ENCODE results near the gene SLC35B1.
A peak's percentile ranks its signal among the peaks of the same experiment; 100 is the strongest.
"Not testable (repeated sequence)": the region's sequence is repeated elsewhere in the genome, so short reads cannot be mapped to it uniquely, and the experiment has no call there.

Gene SLC35B1

DNA sequence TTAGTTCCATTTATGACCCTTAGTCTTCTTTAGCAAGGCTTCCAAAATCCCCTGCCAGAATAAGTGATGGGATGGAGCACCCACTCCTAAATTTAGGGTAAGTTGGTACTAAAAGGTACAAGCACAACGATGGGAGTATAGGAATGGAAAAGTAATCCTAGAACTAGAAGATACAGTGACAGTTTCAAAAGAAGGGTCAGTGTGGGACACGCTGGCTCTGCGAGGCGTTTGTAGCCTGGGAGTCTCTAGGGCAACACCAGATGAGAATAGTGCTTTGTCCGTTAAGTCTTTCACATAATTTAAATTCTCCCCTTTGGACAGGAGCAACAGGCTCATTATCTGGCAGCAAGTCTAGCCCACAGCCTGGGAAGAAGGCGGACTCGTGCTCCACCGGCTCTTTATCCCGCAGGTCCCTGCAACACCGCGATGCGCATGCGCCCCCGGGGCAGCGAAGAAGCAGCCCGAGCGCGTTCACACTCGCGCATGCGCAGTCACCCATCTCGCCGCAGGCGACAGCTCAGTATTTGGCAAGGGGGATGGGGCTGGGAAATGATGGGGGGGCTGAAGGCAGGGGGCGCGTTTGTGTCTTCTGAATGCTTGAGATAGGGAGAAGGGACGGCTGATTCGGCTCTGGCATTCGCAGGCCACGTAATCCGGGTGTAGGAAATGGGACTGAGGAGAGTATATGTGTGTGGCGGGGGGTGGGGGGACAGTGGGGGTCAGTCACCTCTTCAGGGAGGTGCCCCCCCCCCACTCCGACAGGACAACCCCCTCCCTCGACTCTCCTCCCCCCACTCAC, 30.4 kb downstream of the SLC35B1 start:
- peak overlapping the region; percentile 84 for H3K27ac ChIP-seq
- DNase-seq (ENCODE audit: low read depth, low spot score): peak; percentile 39

GRCh38 chr17:49676276-49676868, 31.4 kb downstream of the SLC35B1 start:
- peak overlapping the region; percentile 84 for H3K27ac ChIP-seq
- no peak for DNase-seq (ENCODE audit: low read depth, low spot score)

- H3K27ac ChIP-seq: no peak overlapping the region
- DNase-seq (ENCODE audit: low read depth, low spot score): no peak
Observed at GRCh38 chr17:49674507-49674906, 33.3 kb downstream of the SLC35B1 start.

- H3K27ac ChIP-seq; DNase-seq (ENCODE audit: low read depth, low spot score): not testable (repeated sequence)
Observed at GRCh38 chr17:49673679-49674078, 34.1 kb downstream of the SLC35B1 start.

GRCh38 chr17:49670641-49671040, 37.1 kb downstream of the SLC35B1 start:
- no peak overlapping the region for H3K27ac ChIP-seq
- no peak for DNase-seq (ENCODE audit: low read depth, low spot score)

DNA sequence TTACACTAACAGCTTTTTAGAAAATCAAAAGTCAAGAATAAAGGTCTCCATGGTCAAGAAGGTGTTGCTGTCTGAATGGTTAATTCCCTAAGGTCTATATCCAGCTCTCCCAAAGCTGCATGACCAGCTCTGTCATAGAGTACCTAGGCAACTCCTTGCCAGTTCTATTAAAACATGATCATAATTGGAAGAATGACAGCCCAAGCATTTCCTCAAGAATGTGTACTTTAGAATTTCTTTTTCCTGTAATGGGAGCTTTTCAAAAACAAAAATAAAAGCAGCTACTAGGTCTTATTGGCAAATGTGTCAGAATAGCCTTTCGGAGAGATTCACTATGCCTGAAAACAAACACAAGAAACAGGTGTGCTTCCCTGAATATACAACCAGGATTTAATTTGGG, 37.8 kb downstream of the SLC35B1 start:
- DNase-seq (ENCODE audit: low read depth, low spot score): no peak
- H3K27ac ChIP-seq: no peak overlapping the region

DNA sequence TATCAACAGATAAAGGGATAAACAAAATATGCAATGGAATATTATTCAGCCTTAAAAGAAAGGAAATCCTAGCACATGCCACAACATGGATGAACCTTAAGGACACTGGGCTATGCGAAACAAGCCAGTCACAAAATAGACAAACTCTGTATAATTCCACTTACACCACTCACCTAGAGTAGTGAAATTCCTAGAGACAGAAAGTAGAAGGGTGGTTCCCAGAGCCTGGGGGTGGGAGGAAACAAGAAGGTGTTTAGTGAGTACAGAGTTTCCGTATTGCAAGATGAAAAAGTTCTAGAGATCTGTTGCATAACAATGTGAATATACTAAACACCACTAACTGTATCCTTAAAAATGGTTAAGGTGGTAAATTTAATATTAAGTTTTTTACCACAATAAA, 39.9 kb downstream of the SLC35B1 start:
- no peak overlapping the region for H3K27ac ChIP-seq
- DNase-seq (ENCODE audit: low read depth, low spot score): no peak

GRCh38 chr17:49664706-49665211, 43.0 kb downstream of the SLC35B1 start:
- DNase-seq (ENCODE audit: low read depth, low spot score): no peak
- H3K27ac ChIP-seq: no peak overlapping the region

DNA sequence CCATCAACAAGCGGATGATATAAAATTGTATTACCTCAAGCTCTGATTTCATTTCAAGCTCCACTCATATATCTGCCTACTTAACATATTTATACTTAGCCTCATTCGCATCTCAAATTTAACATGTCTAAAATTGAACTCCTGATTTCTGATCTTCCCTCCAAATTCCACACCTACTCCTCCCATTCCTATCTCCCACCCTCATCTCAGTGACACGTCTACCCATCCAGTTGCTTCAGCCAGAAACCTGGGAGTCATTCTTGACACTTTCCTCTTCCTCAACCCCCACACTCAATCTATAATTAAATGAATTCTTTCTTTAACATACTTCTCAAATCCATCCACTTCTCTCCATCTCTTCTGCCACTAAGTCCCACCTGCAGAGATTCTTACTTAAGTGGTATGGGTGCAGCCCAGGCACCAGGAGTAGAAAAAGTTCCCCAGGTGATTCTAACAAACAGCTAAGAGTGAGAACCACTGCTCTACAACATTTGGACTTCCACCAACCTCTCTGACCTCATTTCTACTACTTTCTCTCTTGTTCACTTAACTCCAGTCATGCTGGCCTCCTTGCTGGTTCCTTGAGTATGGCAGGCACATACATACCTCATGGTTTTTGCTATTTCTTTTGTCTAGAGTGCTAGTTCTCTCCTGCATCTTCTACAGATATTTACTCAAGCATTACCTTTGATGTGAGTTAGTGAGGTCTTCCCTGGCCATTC, 47.9 kb downstream of the SLC35B1 start:
- DNase-seq (ENCODE audit: low read depth, low spot score): no peak
- no peak overlapping the region for H3K27ac ChIP-seq

DNA sequence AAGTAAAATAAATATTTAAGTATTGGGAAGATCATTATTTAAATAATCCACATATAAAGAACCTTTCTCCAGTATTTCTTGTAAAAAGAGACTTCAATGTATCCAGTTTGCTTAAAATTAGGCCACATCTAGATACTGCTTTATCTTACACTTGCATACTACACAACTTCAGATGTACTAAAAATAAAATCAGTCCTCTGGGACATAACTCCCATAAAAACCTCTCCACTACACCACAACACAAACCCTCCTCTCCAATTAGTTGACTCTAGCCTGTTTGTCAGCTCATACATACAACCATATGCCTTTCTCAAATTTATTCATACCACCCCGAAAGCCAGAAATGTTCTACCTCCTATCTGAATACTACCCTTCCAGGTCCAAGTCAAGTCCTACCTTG, 51.5 kb downstream of the SLC35B1 start:
- no peak for DNase-seq (ENCODE audit: low read depth, low spot score)
- H3K27ac ChIP-seq: no peak overlapping the region

Measured in epithelial cell of prostate (primary cell).